ENCODE data around the gene ACAP2.
"Not testable (repeated sequence)": the region's sequence is repeated elsewhere in the genome, so short reads cannot be mapped to it uniquely, and the experiment has no call there.

- not testable (repeated sequence) for TF ChIP-seq CTCF (IDR thresholded peaks at IDR 0.05); TCF7L2 (IDR thresholded peaks at IDR 0.05; ENCODE audit: low read depth, low read length)
Observed at GRCh38 chr3:195398460-195398859, 44.4 kb downstream of the ACAP2 start.
